CD4-positive, alpha-beta T cell treated with Interleukin-21 for 1 hour (primary cell): ENCODE measurements around the gene N4BP3.

Source experiments
- DNase-seq: peaks from one replicate; pipeline ENCODE4 v3.0.0-alpha.2; 2020

The N4BP3 gene

DNA sequence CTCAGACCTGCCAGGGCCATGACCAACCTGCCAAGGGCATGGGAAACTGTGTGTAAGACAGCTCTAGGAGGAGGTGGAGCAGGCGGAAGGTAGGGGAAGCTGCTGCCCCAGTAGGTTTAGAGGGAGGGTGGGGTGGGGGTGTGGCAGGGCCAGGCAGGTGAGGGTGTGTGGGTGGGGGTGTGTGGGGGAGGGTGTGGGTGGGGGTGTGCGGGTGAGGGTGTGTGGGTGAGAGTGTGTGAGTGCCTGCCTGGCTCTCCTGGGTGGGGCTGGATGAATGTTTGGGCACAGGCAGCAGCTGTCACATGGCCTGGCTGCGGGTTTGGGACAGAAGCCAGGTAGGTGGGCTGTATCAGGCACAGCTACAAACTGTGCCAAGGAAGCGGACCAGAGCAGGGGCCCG, 8.8 kb upstream of the N4BP3 start:
- DNase-seq, result no peak

GRCh38 chr5:178106086-178106485, 7.2 kb upstream of the N4BP3 start:
- DNase-seq, result no peak

GRCh38 chr5:178106556-178107239, 6.6 kb upstream of the N4BP3 start:
- DNase-seq, result no peak

DNA sequence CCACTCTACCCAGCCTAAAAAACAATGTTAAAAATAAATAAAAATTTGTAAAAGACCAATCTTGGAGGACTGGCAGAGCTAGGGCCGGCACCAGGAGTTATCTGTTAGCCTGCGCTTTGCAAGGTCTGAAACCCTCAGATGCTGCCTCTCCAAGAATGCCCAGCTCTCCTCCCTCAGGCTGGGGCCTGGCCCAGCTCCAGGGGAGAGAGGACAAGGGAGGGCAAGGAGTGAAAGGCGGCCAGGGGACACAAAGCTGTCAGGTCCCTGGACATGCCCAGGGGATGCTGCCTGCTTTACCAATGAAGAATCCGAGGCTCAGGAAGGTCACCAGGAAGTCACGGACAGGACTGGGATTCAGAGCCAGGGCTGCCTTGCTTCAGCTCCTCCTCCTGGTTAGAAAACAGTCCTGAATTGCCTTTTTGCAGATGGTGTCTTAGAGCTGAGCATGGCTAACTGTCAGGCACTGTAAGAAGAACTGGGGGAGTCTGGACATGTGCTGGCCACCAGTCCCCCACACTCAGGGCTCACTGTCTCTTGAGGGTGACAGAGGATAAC, 5.5 kb upstream of the N4BP3 start:
- no peak for DNase-seq

GRCh38 chr5:178108446-178108845, 4.9 kb upstream of the N4BP3 start:
- DNase-seq, result no peak

DNA sequence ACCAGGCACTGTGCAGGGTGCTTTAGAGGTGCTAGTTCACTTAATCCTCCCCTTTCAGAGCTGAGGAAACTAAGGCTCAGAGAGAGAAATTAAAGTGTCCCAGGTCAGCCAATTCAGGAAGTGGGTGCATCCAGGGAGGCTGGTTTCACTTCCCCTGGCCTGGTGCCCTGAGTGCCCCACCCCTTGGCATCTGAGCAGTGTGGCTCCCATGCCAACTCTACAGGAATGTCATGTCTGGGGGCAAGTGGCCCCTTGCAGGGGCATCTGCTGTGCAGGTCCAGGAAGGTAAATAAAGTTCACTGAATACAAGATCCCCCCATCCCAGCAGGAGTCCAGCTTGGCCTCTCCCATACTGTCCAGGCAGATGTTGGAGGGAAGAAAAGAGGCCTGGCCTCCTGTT, 4.4 kb upstream of the N4BP3 start:
- no peak for DNase-seq

DNA sequence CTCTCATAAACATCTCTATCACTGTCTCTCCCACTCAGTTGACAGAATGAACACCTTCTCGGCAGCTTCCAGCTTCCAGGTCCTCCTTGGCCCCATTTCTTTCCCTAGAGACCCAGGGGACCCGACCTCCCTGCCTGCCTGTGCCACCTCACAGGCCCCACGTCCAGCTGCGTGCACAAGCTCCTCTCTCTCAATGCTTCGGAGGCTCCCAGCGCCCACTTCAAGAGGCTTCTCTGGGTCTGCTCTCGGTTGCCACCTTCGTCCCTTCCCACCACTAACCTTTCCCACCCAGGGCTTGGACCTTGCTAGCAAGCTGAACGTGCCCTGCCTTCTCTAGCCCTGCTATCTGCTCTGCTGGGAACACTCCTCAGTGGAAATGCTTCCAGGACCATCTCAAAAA, 2.8 kb upstream of the N4BP3 start:
- DNase-seq, result no peak

GRCh38 chr5:178111925-178112324, 1.4 kb upstream of the N4BP3 start:
- no peak for DNase-seq

GRCh38 chr5:178112545-178112944, 787 bp upstream of the N4BP3 start:
- DNase-seq, result no peak

DNA sequence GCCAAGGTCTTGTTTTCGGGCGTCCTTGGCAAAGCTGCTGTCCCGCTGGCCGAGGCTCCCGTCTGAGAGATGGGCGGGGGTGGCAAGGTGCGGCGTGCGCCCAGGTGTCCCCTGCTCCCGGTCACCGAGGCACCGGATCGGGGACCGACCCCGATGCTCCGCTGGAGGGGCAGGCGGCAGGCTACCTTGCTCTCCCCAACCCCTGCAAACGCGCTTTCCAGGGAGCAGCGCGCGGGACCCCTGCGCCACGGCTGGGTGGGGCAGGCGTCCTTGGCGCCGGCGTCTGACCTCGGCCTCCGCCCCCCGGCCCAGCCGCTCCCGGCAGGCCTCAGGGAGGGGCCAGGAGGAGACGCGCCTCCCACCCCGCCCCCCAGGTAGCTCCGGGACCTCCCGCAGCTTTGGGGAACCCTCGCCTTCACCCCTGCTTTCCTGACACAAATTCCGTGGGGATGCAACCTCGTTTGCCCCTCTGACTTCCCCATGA, 551 bp downstream of the N4BP3 start:
- peak; percentile 9 for DNase-seq

- peak; percentile 65 for DNase-seq
These were observed 1.2 kb downstream of the N4BP3 start for GRCh38 chr5:178114325-178115135.

DNA sequence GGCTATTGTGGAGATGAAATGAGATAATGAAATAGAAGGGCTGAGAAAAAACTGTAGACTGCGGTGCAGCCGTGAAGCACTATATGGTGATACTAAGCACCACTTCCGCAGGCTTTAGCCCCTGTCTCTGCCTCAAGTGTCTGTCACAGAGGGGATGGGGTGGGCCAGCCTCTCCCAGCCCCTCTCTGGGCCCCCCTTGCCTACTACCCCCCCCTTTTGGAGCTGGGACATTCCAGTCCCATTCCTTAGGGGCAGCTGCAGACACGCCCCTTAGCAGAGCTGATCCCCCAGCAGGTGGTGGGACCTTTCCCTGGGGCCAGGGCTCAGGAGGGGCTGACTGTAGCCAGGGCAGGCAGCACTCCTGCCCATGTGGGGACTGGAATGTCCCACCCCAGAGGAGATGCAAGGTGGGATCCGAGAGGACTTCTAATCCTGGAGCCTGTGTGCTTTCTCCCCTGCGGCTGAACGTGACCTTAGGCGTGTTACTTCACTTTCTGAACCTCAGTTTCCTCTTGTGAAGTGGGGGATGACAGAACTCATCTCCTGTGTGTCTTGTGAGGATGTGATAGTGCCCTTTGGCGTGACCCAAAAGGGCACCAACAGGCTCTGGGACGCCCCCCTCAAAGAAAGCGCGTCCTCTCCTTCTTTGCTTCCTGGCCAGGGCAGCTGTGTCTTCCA, 1.9 kb downstream of the N4BP3 start:
- peak; percentile 45 for DNase-seq

DNA sequence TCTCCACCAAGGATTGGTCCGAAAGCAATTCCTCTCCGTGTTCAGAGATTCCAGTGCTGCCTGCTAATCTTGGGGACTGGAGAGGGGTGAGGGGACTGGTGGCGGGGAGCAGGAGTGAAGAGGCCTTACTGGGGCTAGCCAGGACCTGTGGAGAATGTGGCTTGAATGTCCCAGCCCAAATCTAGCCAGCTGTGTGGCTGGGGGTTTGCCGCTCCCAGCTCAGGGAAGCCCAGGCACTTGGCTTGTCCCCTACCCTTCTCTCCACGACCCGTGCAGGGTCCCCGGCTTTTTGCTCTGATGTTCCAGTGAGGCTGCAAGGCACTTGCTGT, 2.4 kb downstream of the N4BP3 start:
- no peak for DNase-seq

GRCh38 chr5:178116143-178116885, 3.0 kb downstream of the N4BP3 start:
- DNase-seq, result peak; percentile 89

DNA sequence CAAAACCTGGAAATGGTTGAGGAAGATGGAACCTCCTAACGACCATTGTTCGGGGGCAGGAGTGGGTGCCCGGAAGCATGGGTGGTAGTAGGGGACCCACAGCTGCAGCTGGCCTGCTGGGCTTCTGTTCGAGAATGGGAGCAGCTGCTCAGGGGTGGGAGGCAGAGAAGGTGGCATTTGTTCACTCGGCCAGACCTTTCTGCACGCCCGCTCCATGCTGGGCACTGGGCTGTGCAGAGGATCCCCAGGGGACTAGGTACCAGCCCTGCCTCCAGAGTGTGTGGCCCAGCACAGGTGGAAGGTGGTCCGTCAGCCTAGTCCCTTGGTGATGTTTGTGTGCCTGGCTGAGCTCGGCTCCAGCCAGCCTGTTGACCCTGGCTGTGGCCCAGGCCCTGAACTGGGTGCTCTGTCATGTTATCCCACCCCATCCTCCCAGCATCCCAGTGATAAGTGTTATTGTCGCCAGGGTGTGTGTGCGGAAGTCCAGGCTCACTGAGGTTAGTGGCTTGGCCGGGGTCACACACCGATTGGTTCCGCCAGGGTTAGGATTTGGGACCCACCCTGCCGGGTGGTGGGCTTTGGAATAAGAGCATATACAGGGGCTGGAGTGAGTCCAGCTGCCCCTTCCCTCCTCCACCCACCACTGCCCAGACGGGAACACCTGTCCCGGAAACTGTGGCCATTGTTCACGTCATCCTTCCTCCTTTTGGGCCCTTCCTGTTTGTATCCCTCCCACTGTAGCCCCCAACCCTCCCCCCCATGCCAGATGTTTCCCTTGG, 4.8 kb downstream of the N4BP3 start:
- DNase-seq, result no peak

GRCh38 chr5:178119915-178120606, 6.7 kb downstream of the N4BP3 start:
- DNase-seq, result no peak

GRCh38 chr5:178120607-178121357, 7.5 kb downstream of the N4BP3 start:
- DNase-seq, result peak; percentile 85

- DNase-seq, result no peak
These were observed 8.3 kb downstream of the N4BP3 start for GRCh38 chr5:178121391-178122276.

GRCh38 chr5:178122346-178122745, 9.0 kb downstream of the N4BP3 start:
- no peak for DNase-seq
